Measurements from ENCODE around the gene KPNA6. TPM values are rescaled to one million over a fixed set of nuclear protein-coding genes. Genes with fewer than 3 reads are reported as not detected.

KPNA6 gene
- total and polyA plus RNA-seq, 9 of the 15 experiments (the other 6 are each of a cell fraction or from before 2014, with no cell fraction given) = 20.1 to 54.6 (median 32.2) TPM

GRCh38 chr1:32107742-32108661 lies at the start of gene KPNA6 (continued):
- TF ChIP-seq NR4A1 (CRISPR knock-in tag; IDR thresholded peaks at IDR 0.05) = no peak
- peak; percentile 34; the same call in 1 of the 2 replicates for TF ChIP-seq NR4A1 (tag; IDR thresholded peaks at IDR 0.05)
- TF ChIP-seq EP300 (IDR thresholded peaks at IDR 0.05; ENCODE audit: low read length) = peak; percentile 44; the same call in 1 of the 2 replicates
- peak; percentile 8; the same call in 1 of the 2 replicates for TF ChIP-seq MYC (IDR thresholded peaks at IDR 0.05; ENCODE audit: low read depth, low read length)
- TF ChIP-seq MYC (CRISPR knock-in tag; IDR thresholded peaks at IDR 0.05; ENCODE audit: borderline replicate concordance, low read depth) = peak; percentile 73; the same call in 1 of the 2 replicates
- no peak for TF ChIP-seq ZNF586 (CRISPR knock-in tag; conservative IDR thresholded peaks at IDR 0.05)
- peak; percentile 99 for TF ChIP-seq ZNF407 (IDR thresholded peaks at IDR 0.05; ENCODE audit: low read depth)
- TF ChIP-seq RFX7 (CRISPR knock-in tag; IDR thresholded peaks at IDR 0.05) = no peak
- TF ChIP-seq SIN3B (IDR thresholded peaks at IDR 0.05; ENCODE audit: low read depth) = peak; percentile 68
- TF ChIP-seq FOXK2 (conservative IDR thresholded peaks at IDR 0.05 in 1 of 2, IDR thresholded peaks at IDR 0.05 in 1 of 2; ENCODE audit: low read depth in 2 of 2) = peak; percentile 76 to 77
- peak; percentile 56 for TF ChIP-seq SOX6 (IDR thresholded peaks at IDR 0.05)
- TF ChIP-seq MBD2 (IDR thresholded peaks at IDR 0.05; ENCODE audit: borderline replicate concordance, low read depth) = peak; percentile 66; the same call in 1 of the 2 replicates
- TF ChIP-seq AFF1 (IDR thresholded peaks at IDR 0.05; ENCODE audit: low read depth in 1 of 2, partially characterized antibody in 2 of 2) = peak; percentile 30 to 69
- TF ChIP-seq RNF2 (IDR thresholded peaks at IDR 0.05) = peak; percentile 63; the same call in 1 of the 2 replicates
- no peak for TF ChIP-seq DDX20 (tag; IDR thresholded peaks at IDR 0.05; ENCODE audit: low read depth)
